Smooth muscle cell (in vitro differentiated cells): ENCODE measurements around the gene WDR36. TPM values are rescaled to one million over a fixed set of nuclear protein-coding genes. Genes with fewer than 3 reads are reported as not detected.

ENCODE experiments used
- DNase-seq: peaks from one replicate; lab custom pipeline; 2025; ENCODE audit not compliant: unreplicated experiment; lab: John Stamatoyannopoulos, UW
- H2AFZ ChIP-seq: fragments of 200-600 bp; sonication (generic); 2 replicates; pipeline ENCODE4 v1.6.0; 2016; ENCODE audit warnings: antibody characterized with exemption, low read depth, mild to moderate bottlenecking
- H3F3A ChIP-seq: fragments of 200-600 bp; sonication (generic); 2 replicates; pipeline ENCODE4 v1.6.0; 2017; ENCODE audit warnings: antibody characterized with exemption, low read depth
- H3K27ac ChIP-seq: fragments of 200-600 bp; sonication (generic); 2 replicates; pipeline ENCODE4 v1.5.1; 2016; ENCODE audit warnings: low read depth, mild to moderate bottlenecking
- H3K27me3 ChIP-seq: fragments of 200-600 bp; sonication (generic); 2 replicates; pipeline ENCODE4 v1.6.1; 2016; ENCODE audit warnings: low read depth, mild to moderate bottlenecking
- H3K36me3 ChIP-seq: fragments of 200-600 bp; sonication (generic); 2 replicates; pipeline ENCODE4 v1.5.1; 2016; ENCODE audit warnings: low read depth
- H3K4me1 ChIP-seq: fragments of 200-600 bp; sonication (generic); 2 replicates; pipeline ENCODE4 v1.5.1; 2016; ENCODE audit warnings: low read depth
- H3K4me2 ChIP-seq: fragments of 200-600 bp; sonication (generic); 2 replicates; pipeline ENCODE4 v1.6.0; 2016; ENCODE audit warnings: mild to moderate bottlenecking
- H3K4me3 ChIP-seq: fragments of 200-600 bp; sonication (generic); 2 replicates; pipeline ENCODE4 v1.5.1; 2016; ENCODE audit warnings: mild to moderate bottlenecking
- H3K79me2 ChIP-seq: fragments of 200-600 bp; sonication (generic); 2 replicates; pipeline ENCODE4 v1.6.0; 2016; ENCODE audit warnings: low read depth, mild to moderate bottlenecking
- H3K9ac ChIP-seq: fragments of 200-600 bp; sonication (generic); 2 replicates; pipeline ENCODE4 v1.6.0; 2016; ENCODE audit warnings: low read depth
- H3K9me3 ChIP-seq: fragments of 200-600 bp; sonication (generic); replicated peaks from 2 replicates; pipeline ENCODE4 v1.5.1; 2016; ENCODE audit warnings: low read depth
- H4K20me1 ChIP-seq: fragments of 200-600 bp; sonication (generic); 2 replicates; pipeline ENCODE4 v1.6.0; 2016; ENCODE audit warnings: low read depth
- WGBS: methylation state at CpG from one replicate; pipeline ENCODE4 v1.1.7; 2016; ENCODE audit warnings: low lambda C conversion rate; 5-methylcytosine and 5-hydroxymethylcytosine counted together
- polyA plus RNA-seq: library from polyadenylated mRNA; unstranded; fragments of >200 nt; fragmentation: Nextera tagmentation; extraction: Ambion mirVana; gene quantifications from 2 replicates; pipeline ENCODE4 v1.2.1, GENCODE V29; 2016
- total RNA-seq: library from RNA; depleted of rRNA; stranded (reverse); fragments of >200 nt; gene quantifications from 2 replicates; pipeline ENCODE4 v1.2.3, GENCODE V29; 2014
- TF ChIP-seq, protein P1 (sequence below): fragments of 200-600 bp; sonication (generic); IDR thresholded peaks from 2 replicates; pipeline ENCODE4 v1.5.1; 2017; ENCODE audit warnings: borderline replicate concordance, mild to moderate bottlenecking, antibody characterized with exemption; ENCODE audit not compliant: insufficient read depth, poor library complexity, severe bottlenecking

WDR36 gene
- total and polyA plus RNA-seq, 2 experiments from 2014 or later = 10.8 to 45.3 TPM

- H3K4me3 ChIP-seq = no peak overlapping the region
- 89% methylated on average over 2 of the region's 2 CpGs for WGBS
- no peak overlapping the region for H2AFZ ChIP-seq
- TF ChIP-seq, protein P1, sequence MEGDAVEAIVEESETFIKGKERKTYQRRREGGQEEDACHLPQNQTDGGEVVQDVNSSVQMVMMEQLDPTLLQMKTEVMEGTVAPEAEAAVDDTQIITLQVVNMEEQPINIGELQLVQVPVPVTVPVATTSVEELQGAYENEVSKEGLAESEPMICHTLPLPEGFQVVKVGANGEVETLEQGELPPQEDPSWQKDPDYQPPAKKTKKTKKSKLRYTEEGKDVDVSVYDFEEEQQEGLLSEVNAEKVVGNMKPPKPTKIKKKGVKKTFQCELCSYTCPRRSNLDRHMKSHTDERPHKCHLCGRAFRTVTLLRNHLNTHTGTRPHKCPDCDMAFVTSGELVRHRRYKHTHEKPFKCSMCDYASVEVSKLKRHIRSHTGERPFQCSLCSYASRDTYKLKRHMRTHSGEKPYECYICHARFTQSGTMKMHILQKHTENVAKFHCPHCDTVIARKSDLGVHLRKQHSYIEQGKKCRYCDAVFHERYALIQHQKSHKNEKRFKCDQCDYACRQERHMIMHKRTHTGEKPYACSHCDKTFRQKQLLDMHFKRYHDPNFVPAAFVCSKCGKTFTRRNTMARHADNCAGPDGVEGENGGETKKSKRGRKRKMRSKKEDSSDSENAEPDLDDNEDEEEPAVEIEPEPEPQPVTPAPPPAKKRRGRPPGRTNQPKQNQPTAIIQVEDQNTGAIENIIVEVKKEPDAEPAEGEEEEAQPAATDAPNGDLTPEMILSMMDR = no peak
- no peaks in the 10 kb centered on the region for H3K36me3 ChIP-seq
- no peaks in the 10 kb centered on the region for H3F3A ChIP-seq
- DNase-seq = no peak
- H3K9me3 ChIP-seq = no peaks in the 10 kb centered on the region
- peaks cover 7% of the 10 kb centered on the region for H3K27me3 ChIP-seq
- no peak overlapping the region for H3K4me2 ChIP-seq
- H3K9ac ChIP-seq = no peak overlapping the region
- no peak overlapping the region for H3K27ac ChIP-seq
- no peaks in the 10 kb centered on the region for H4K20me1 ChIP-seq
- H3K4me1 ChIP-seq = no peaks in the 10 kb centered on the region
- H3K79me2 ChIP-seq = no peaks in the 10 kb centered on the region
Observed at GRCh38 chr5:111167551-111167950, 75.4 kb downstream of the WDR36 start.

DNA sequence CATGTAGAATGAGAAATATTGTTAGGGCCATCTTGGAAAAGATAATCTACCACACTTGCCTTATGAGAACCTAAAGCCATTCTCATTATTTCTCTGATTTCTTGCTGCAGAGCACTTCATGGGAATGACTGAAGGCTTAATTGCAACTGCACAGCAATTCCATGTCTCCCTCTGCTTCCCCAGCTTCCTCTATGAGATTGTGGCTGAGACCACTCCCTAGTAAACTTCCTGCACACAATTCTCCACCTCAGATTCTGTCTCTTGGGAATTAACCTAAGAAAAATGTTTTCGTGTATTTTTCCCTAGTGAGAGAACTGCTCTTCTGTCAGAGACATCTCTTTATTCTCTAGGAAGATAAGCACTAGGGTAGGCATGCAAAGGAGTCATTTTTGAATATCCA, 76.5 kb downstream of the WDR36 start:
- Histone ChIP-seq H2AFZ (no peak overlapping the region), H3K4me2 (no peak overlapping the region), H4K20me1 (no peaks in the 10 kb centered on the region), H3F3A (no peaks in the 10 kb centered on the region), H3K4me3 (no peak overlapping the region), H3K9me3 (no peaks in the 10 kb centered on the region), H3K27me3 (peaks cover 7% of the 10 kb centered on the region), H3K9ac (no peak overlapping the region), H3K79me2 (no peaks in the 10 kb centered on the region), H3K27ac (no peak overlapping the region), H3K36me3 (no peaks in the 10 kb centered on the region), H3K4me1 (no peaks in the 10 kb centered on the region)
- TF ChIP-seq, protein P1 = no peak
- no peak for DNase-seq
- 0% methylated on average over 1 of the region's 1 CpG for WGBS

- no peak overlapping the region for H3K9ac ChIP-seq
- TF ChIP-seq, protein P1 = no peak
- H3F3A ChIP-seq = no peaks in the 10 kb centered on the region
- 82% methylated on average over 2 of the region's 2 CpGs for WGBS
- no peaks in the 10 kb centered on the region for H3K9me3 ChIP-seq
- H3K79me2 ChIP-seq = no peaks in the 10 kb centered on the region
- no peaks in the 10 kb centered on the region for H3K36me3 ChIP-seq
- H3K27me3 ChIP-seq = peaks cover 7% of the 10 kb centered on the region
- no peak overlapping the region for H3K27ac ChIP-seq
- no peak overlapping the region for H3K4me2 ChIP-seq
- no peaks in the 10 kb centered on the region for H4K20me1 ChIP-seq
- no peaks in the 10 kb centered on the region for H3K4me1 ChIP-seq
- H3K4me3 ChIP-seq = no peak overlapping the region
- DNase-seq = no peak
- no peak overlapping the region for H2AFZ ChIP-seq
Observed at GRCh38 chr5:111169269-111169668, 77.1 kb downstream of the WDR36 start.

DNA sequence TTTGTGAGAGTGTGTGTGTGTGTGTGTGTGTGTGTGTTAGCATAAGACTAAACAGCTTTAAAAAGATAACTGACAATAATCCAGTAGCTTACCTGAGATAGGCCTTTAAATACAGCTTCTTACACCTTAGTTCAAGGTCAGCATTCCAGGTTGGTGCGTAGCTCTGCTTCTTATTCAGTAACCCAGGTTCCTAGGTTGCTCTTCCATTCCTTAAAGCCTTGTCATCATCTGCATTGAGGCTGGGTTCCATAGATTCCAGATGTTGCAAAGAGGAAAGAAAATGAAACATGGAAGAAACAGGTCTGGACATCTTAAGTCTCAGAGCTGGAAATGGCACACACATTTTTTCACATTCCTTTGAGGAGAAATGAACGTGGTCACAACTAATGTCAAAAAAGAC, 78.1 kb downstream of the WDR36 start:
- Histone ChIP-seq H3K9me3 (no peaks in the 10 kb centered on the region), H2AFZ (no peak overlapping the region), H3K4me1 (no peaks in the 10 kb centered on the region), H3K36me3 (no peaks in the 10 kb centered on the region), H3K4me3 (no peak overlapping the region), H3K4me2 (no peak overlapping the region), H3K27ac (no peak overlapping the region), H3K27me3 (peaks cover 7% of the 10 kb centered on the region), H3K9ac (no peak overlapping the region), H4K20me1 (no peaks in the 10 kb centered on the region), H3F3A (no peaks in the 10 kb centered on the region), H3K79me2 (no peaks in the 10 kb centered on the region)
- no peak for DNase-seq
- 83% methylated on average over 2 of the region's 2 CpGs for WGBS
- TF ChIP-seq, protein P1 = no peak
